ENCODE measurements around the gene FSTL5.

Gene FSTL5

DNA sequence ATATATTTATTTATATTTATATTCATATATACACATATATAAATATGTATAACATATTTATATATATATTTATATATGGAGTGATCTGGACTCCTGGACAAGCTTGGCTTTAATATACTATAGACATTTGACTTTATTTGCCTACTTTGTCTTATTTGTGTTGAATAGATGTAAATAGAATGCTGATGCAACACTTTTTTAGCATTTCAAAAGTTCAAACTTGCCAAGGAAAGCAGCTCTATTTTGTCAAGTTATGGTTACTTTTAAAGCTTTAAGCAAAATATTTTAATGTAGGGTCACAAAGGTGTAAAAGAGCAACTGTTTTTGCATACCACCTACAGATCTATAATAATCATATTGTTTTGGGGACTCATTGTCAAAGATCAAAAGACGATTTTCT, 61.1 kb downstream of the FSTL5 start:
- DNase-seq: no peak

DNA sequence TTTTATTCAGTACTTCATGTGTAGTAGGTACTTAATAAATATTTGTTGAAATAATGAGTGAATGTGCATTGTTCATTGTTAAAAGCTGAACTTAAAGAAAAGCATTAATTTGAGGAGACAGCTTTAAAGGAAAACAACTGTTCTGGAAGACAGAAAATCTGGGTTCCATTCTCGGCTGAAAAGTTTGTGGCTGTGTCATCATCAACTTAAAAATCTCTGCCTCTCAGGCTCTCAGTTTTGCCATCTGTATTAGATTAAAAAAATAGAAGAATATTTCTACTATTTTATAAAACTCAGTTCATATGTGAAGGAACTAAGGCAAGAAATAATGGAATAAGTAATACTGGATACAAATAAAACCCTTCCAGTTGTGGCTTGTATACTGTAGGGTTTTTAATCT, 62.5 kb downstream of the FSTL5 start:
- DNase-seq: no peak

DNA sequence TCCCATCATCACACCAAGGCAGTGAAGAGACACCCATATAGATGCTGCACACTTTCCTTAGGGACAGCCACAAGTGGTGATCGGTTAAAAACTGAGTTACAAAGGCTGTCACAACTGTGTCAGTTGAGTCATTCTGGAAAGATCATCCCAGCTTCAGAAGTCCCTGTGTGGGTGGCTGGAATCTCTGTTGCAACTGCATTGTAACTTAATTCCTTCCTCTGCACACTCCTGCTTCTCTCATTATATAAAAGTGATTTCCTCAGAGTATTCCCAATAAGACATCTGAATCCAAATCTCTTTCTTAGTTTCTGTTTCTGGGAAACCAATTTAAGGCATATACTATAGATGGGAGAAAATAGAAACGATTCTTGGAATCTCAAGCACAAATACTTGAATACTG, 88.1 kb downstream of the FSTL5 start:
- DNase-seq: no peak

DNA sequence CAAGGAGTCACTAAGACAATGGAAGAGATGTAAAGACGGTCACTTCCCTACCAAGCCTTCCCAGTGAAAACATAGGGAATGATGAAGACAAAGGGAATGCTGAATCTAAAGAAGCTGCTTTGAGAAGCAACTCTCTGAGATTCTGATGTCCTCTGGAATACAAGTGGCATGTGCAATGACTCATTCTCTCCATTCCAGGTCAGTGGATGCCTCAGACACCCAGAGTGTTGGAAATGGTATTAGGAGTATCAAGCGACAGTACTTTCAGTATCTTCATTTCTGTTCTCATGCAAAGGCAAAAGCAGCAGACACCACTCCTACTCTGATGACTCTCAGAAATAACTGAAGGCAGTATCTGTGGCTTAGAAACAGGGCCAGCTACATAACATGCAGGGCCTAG, 102.6 kb downstream of the FSTL5 start:
- DNase-seq: no peak

DNA sequence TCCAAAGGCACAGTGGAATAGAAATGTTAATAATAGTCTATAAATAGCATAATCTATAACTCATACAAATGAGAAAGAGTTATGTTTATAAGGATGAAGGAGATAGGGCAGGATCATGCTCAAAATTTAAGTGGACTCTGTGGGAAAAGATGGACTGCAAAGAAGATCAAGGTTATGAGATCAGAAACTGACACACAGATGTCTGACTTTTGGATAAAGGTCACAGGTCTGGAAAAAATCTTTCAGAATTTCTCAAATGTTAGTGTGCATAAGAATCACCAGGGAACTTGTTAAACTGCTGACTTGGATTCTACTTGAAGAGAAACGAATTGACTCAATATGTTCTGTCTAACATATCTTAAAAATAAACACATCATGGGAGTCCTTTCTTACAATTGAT, 104.1 kb downstream of the FSTL5 start:
- no peak for DNase-seq

DNA sequence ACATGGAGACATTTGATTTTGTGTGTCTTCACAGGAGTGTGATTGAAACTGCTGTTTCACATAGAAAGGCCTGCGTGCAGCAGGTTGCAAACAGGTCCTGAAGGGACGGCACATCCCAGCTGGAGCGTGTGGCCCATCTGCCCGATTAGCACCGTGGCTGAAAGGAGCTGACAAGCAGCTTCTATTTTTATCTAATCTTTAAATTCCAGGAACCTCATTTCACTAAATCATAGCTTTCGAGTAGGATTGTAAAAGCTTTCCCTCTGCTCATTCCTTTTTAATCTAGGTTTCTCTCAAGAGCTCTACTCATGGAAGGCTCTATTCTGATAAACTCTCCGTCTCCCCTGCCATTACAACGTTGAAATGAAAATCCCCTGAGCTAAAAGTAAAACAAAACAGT, 106.8 kb downstream of the FSTL5 start:
- no peak for DNase-seq

DNA sequence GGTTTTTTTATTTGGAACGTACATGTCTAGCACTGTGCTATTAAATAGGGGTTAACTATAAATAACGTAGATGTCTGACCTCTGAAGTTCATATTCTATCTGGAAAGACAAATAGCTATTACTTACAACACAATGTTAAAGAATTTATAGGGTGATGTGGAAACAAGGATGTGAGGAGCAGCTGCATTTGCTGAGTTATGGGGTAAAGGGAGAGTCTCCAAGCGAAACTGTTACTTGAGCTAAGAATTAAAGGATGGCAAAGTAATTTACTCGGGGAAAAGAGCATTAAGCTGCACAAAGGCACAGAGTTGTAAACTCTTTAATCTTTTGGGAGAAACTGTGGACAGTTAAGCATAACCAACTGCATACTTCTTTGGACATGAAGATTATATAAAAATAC, 117.7 kb downstream of the FSTL5 start:
- no peak for DNase-seq

DNA sequence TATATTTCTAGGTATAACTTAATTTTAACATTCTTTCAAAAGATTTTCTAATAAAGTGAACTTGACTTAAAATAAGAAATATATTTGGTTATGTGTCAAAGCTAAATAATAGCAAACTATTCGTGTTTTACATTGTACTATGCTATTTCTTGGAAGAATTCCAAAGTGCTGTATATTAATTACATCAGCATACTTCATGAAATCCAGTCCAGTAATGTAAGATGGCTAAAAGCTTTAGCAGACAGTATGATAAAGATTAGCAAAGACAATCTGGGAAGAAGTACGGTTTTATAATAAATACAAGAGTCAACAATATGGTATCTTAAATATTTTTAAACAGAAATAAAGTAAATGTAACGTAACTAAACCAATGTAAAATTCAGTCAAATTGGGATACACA, 125.7 kb downstream of the FSTL5 start:
- DNase-seq: no peak

DNA sequence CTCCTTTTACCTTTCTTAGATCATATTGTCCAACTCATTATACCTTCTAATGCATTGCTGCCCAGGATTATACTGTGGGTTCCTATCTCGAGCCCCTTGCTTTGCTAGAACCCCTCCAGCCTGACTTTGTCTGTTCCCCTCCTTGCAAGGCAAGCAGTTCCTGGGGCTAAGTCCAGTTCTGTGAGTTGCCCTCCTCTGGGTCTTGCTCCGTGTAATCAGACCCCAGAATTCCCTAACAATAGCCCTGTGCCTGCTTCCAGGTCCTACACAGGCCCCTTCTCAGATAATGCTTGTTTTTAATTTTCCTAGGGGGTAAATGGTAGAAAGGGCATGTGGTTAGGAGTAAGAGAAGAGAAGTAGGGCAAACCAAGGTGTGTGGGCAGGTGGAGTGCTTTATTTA, 145.9 kb downstream of the FSTL5 start:
- DNase-seq: no peak

DNA sequence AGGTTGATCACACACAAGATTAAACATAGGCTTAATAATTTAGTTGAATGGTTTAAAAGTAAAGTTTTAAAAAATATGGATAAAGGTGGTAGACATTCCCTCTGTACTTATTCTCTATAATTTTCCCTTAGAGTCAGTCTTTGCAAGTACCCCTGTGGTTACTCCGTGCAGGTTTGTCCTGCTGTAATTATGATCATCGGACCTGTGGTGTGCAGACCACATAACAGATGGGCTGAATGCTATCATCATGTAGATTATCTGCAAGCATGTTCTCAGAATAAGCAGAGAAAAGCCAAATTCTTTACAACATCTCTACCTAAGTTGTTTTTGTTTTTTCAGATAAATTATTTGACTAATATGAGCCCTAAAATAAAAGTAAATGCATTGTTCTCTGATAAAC, 146.8 kb downstream of the FSTL5 start:
- DNase-seq: no peak

DNA sequence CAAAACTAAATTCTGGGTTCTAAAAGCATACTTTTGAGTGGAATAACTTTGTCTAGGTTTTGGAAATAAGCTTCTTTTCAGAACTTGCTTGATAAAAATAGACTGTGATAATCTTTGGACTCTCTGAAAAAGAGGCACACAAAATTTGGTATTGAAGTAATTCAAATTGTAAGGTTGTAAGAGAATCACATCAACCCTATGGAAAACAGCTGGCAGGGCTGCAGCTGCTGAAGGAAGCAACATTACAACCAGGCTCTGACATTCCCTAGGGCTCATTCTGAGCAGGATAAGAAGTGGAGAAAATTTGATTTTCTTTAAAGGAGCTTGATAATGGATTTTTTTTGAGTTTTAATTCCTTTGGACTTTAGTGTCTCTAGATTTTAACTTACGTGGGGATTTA, 147.6 kb downstream of the FSTL5 start:
- DNase-seq: no peak

DNA sequence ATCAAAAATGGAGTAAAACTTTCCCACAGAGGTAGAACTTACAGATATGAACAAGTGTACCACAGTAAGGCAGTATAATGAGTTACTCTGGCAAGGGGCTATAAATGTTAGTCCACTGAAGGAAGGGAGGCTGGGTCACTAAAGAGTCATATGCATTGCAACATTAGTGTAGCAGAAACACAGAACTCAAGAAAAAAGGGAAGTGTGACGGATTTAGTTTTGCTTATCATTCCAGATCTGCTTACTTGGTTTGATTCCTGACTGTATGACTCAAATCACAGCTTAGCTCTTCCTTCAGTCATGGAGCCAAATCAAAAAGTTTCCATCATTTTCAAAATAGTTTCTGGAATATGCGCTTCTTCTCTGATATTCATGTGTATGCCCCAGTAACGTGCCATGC, 148.7 kb downstream of the FSTL5 start:
- DNase-seq: no peak

DNA sequence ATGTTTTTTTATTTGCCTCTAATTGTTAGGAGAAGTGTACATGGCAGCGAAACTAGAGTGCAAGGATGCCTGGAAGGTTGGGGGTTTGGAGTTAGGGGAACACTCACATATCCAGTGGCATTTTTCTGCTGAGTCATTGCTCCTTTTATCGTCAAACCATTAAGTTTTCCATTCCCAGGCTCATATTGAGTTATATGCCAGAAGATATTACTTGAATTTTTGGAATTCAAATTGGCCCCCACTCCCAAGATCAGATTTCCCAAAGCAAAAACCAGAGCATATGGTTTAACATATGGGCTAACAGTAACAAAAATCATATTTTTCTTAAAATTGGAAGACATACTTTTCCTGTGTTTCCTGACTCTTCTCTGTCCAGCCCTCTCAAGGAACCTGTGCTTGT, 152.7 kb downstream of the FSTL5 start:
- DNase-seq: no peak

DNA sequence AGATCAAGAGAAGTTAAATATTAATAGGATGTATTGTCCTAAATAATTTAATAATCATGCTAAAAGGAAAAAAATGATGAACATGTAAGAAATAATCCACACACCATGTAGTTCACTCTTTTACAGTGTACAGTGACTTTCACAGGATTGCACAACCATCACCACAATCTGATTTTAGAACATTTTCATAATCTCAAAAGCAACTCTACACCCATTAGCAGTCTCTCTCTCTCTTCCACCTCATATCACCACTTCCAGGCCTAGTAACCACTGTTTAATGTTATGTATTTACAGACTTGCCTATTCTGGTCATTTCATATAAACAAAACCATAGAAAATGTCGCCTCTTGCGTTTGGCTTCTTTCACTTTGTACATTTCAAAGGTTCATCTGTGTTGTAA, 153.4 kb downstream of the FSTL5 start:
- DNase-seq: no peak

DNA sequence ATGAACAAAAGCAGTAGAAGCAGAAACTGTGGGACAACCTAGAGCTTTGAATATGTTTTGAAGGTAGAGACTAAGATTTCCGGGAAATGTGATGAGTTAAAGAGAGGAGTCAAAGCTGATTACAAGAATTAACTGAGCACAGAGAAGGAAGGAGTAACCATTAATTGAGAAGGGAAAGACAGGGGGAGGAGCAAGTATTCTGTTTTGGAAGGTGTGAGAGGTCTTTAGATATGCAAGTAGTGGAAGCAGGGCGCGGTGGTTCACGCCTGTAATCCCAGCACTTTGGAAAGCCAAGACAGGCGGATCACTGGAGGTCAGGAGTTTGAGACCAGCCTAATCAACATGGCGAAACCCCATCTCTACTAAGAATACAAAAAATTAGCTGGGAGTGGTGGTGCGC, 171.5 kb downstream of the FSTL5 start:
- DNase-seq: no peak

DNA sequence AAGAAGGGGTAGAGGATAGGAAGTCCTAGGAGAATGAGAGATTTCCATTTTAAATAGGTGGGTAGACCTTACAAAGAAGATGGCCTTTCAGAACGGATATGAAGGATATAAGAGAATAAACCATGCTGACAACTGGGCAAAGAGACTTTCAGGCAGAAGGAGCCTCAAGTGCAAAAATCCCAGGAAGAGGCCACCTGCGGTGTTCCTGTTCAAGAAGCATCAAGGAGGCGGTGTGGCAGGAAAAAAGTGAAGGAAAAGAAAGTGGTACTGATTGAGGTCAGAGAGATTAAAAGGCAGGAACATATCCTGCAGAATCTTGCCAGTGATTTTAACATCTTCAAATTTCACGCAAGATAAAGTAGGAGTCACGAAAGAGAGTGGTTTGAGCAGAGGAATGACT, 172.0 kb downstream of the FSTL5 start:
- DNase-seq: no peak

DNA sequence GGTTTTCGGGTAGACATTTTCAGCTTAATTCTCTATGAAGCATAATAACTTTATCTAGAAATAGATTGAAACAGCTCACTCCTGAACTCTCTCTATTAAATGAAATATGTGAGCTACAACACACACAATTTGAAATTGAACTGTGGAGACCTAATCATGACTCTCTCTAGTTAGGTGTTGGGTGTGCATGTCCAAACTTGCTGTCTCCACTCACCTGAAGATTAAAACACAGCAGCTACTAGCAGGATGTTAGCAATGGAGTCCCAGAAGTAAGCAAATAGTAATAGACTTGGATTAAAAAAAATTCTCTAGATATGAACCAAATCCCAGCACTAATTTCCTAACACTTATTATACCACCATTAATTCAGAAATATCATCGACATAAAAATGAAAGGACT, 173.1 kb downstream of the FSTL5 start:
- DNase-seq: no peak

DNA sequence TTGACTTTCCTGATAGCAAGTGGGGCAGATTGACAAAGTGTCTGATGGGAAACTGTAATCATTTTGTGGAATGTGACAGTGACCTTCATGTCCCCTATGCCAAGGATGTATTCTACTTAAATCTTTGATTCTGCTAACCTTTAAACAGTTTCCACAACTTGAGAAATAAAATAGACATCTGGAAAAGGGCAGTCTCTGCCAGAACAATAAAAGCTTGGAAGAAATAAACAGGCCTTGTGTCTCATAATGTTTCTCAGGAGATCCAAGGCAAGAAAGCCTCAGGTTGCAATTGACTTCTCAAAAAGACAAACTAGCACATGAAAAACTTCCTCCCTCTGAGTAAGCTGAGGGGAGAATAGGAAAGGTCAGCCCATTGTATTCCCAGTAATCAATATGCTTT, 174.9 kb downstream of the FSTL5 start:
- no peak for DNase-seq

DNA sequence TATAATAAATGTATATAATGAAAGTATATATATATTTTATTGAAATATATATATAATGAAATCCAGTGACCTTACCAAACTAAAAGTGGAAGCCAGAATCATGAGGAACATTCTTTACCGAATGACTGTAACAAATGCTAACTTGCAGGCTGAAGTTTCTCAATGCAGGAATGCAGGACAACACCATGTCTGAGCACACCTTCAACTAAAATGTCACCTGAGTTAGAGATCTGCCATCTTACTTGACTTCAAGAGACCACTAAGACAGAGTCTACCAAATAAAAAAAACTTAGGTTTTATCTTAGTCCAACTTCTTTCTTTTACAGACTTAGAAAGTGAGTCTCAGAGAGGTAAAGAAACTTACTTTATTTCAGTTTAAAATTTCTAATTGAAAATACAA, 176.2 kb downstream of the FSTL5 start:
- no peak for DNase-seq

DNA sequence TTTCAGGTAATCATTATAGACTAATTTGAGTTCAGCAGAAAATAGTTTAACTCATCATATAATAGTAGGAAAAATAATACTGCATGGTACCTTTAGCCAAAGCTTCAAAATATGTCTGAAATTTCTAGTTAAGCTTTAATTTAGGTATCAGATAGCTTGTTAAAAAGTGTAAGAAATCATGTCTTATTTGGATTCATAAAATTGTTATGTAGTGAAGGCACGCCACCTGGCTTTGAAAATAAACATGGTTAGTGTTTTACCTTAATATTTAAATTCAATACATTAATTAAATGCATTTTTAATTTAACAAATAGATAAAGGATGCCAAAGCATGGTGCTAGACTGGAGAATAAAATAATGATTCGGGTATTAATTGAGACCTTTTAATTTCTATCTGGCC, 211.4 kb downstream of the FSTL5 start:
- DNase-seq: no peak

DNA sequence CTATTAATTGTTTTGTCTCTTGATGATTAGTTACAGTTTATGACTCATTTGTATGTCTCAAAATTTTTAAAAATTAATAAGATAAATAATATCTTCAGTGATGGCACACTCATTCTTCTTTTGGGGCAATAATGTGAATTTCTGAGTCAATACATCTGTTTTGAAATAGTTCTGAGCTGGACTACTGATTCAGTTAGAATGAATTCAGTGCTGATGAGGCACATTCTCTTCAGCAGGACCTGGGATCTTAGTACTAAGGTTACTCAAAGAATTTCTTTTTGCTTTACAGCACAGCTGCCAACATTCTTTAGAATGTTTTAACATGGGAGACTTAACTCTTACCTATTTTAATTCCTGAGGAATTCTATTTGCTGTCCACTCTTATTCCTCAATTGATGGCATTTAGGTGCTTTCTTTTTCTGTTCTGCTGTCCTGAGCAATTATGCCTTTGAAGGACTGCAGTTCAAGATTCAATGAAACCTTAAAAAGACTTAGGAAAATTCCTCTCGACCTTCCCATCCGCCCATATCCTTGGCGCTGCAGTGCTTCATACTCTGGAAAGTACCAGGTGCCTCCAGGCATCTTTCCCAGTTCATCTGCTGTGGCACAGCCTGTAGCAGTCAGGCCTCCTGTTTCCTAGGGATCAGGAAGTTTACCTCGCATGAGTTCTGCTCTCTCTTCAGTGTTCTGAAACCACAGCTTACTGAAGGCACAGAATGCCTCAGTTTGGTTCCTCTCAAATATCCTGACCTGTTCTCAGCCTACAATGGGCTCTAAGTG, 213.7 kb downstream of the FSTL5 start:
- no peak for DNase-seq

DNA sequence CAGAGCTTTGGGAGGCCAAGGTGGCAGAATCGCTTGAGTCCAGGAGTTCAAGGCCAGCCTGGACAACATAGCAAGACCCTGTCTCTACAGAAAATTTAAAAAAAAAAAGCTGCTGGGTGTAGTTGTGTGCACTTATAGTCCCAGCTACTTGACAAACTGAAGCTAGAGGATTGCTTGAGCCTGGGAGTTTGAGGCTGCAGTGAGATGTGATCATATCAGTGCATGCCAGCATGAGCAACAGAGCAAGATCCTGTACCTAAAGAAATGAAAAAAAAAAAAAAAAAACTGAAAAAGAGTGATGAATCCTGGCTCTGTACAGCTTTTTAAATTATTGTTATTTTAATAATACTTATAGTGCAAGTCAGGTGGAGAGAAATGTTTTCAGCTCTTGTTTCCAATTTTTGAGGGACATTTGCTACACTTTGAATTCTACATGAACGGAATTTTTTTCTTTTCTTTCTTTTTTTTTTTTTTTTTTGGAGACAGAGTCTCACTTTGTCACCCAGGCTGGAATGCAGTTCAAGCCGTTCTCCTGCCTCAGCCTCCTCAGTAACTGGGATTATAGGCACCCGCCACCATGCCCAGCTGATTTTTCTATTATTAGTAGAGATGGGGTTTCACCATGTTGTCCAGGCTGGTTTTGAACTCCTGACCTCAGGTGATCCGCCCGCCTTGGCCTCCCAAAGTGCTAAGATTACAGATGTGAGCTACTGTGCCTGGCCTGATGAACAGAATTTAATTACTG, 215.6 kb downstream of the FSTL5 start:
- DNase-seq: no peak

DNA sequence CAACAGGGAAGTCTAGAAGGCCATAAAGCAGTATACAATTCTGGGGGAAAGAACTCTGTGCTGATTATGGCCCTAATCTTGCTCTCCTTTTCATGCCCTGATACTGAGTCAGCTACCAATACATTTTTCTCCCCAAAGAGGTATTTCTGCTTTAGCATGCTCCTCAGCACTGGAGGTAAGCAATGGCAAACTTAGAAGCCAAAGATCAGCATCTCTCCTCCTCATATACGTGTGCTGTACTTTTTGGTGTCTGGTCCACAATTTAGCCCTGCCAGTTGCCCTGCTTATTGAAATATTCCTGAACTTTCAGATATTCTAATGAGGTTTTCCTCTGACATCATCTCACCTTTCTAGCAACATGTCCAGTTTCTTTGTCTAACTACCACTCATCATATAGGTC, 226.2 kb downstream of the FSTL5 start:
- DNase-seq: no peak

DNA sequence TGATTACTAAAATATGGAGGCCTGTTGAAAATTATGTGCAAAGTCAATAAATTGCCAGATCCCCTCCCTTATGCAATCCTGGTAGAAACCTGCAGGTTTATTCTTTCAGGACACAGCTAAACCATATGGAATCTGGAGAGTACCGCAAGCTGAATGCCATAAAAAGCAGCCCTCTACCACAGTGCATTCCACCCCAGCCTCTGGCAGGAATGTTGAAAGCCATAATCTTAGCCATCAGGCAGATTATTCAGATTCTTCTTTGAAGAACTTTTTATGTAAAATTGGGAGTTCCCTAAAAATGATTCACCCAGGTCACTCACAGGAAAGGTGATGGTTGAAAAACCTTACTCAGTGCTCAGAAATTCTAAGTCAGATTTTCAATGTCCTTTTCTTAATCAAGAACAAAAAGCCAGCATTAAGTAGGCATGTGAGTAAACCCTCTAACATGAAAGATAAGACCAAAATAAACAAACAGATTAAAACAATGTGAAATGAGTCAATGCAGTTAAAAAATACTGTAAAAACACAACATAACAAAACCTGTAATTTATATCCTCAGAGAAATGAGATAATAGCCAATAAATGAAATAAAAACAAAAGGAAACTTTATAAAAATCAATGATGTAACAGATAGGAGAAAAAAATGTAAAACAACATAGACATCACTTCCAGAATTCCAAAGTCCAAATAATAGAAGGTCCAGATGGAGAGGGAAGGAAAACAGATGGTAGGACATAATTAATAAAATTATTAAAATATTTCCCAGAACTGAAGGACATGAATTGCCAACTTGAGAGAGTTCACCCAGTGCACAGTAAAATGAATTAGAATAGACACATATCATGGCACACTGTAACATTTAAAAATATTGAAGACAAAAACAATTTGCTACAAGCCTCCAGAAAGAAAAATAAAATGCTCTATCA, 226.9 kb downstream of the FSTL5 start:
- DNase-seq: no peak
